ENCODE data around the gene ZNF592.

- TF ChIP-seq, protein P1, sequence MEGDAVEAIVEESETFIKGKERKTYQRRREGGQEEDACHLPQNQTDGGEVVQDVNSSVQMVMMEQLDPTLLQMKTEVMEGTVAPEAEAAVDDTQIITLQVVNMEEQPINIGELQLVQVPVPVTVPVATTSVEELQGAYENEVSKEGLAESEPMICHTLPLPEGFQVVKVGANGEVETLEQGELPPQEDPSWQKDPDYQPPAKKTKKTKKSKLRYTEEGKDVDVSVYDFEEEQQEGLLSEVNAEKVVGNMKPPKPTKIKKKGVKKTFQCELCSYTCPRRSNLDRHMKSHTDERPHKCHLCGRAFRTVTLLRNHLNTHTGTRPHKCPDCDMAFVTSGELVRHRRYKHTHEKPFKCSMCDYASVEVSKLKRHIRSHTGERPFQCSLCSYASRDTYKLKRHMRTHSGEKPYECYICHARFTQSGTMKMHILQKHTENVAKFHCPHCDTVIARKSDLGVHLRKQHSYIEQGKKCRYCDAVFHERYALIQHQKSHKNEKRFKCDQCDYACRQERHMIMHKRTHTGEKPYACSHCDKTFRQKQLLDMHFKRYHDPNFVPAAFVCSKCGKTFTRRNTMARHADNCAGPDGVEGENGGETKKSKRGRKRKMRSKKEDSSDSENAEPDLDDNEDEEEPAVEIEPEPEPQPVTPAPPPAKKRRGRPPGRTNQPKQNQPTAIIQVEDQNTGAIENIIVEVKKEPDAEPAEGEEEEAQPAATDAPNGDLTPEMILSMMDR (IDR thresholded peaks at IDR 0.05), result no peak
- no peak for TF ChIP-seq POLR2A (IDR thresholded peaks at IDR 0.05)
Observed at GRCh38 chr15:84761607-84762131, 13.3 kb downstream of the ZNF592 start.

All from testis (tissue), 2 donors.